ACC112 (cell line): ENCODE results near the gene FZD7.

Experiments
- H2AFZ ChIP-seq: fragments of 200-600 bp; sonication (generic); one replicate; pipeline ENCODE4 v1.6.0; 2017; ENCODE audit warnings: antibody characterized with exemption, low read length; ENCODE audit not compliant: unreplicated experiment
- H3K27ac ChIP-seq: fragments of 200-600 bp; sonication (generic); 2 replicates; pipeline ENCODE4 v1.5.1; 2014; ENCODE audit warnings: low read depth, mild to moderate bottlenecking, antibody characterized with exemption, low read length, moderate library complexity
- H3K27me3 ChIP-seq: fragments of 200-600 bp; sonication (generic); 2 replicates; pipeline ENCODE4 v1.6.1; 2014; ENCODE audit warnings: mild to moderate bottlenecking, antibody characterized with exemption, low read length, moderate library complexity, mixed read lengths; ENCODE audit not compliant: insufficient read depth
- H3K36me3 ChIP-seq: fragments of 200-600 bp; sonication (generic); 2 replicates; pipeline ENCODE4 v1.6.1; 2016; ENCODE audit warnings: mild to moderate bottlenecking, antibody characterized with exemption, low read length, moderate library complexity, mixed read lengths; ENCODE audit not compliant: insufficient read depth
- H3K4me1 ChIP-seq: fragments of 200-600 bp; sonication (generic); one replicate; pipeline ENCODE4 v1.6.1; 2016; ENCODE audit warnings: low read length, mixed read lengths; ENCODE audit not compliant: insufficient read depth, unreplicated experiment, control insufficient read depth
- H3K4me3 ChIP-seq: fragments of 200-600 bp; sonication (generic); 2 replicates; pipeline ENCODE4 v1.5.1; 2014; ENCODE audit warnings: mild to moderate bottlenecking, low read depth, low read length
- H3K79me2 ChIP-seq: fragments of 200-600 bp; sonication (generic); one replicate; pipeline ENCODE4 v1.6.0; 2016; ENCODE audit warnings: low read length; ENCODE audit not compliant: control insufficient read depth, unreplicated experiment, insufficient read depth

Gene FZD7

GRCh38 chr2:202050652-202051051 lies 17.0 kb downstream of the FZD7 start:
- no peaks in the 10 kb centered on the region for H3K79me2 ChIP-seq
- no peak overlapping the region for H2AFZ ChIP-seq
- H3K4me1 ChIP-seq, result no peaks in the 10 kb centered on the region
- no peaks in the 10 kb centered on the region for H3K36me3 ChIP-seq
- no peak overlapping the region for H3K4me3 ChIP-seq
- H3K27me3 ChIP-seq, result peaks cover 45% of the 10 kb centered on the region
- H3K27ac ChIP-seq, result no peak overlapping the region

GRCh38 chr2:202051499-202052161 lies 18.0 kb downstream of the FZD7 start:
- no peak overlapping the region for H3K4me3 ChIP-seq
- no peaks in the 10 kb centered on the region for H3K79me2 ChIP-seq
- H3K27me3 ChIP-seq, result peaks cover 52% of the 10 kb centered on the region
- no peaks in the 10 kb centered on the region for H3K4me1 ChIP-seq
- no peaks in the 10 kb centered on the region for H3K36me3 ChIP-seq
- H2AFZ ChIP-seq, result no peak overlapping the region
- H3K27ac ChIP-seq, result no peak overlapping the region

- Histone ChIP-seq H3K4me1 (no peaks in the 10 kb centered on the region), H3K79me2 (no peaks in the 10 kb centered on the region), H3K4me3 (no peak overlapping the region), H2AFZ (no peak overlapping the region), H3K36me3 (no peaks in the 10 kb centered on the region), H3K27me3 (peaks cover 57% of the 10 kb centered on the region), H3K27ac (no peak overlapping the region)
These were observed 18.6 kb downstream of the FZD7 start for GRCh38 chr2:202052235-202052634.

- no peak overlapping the region for H2AFZ ChIP-seq
- no peaks in the 10 kb centered on the region for H3K4me1 ChIP-seq
- no peaks in the 10 kb centered on the region for H3K36me3 ChIP-seq
- H3K27me3 ChIP-seq, result peaks cover 76% of the 10 kb centered on the region
- H3K27ac ChIP-seq, result no peak overlapping the region
- no peaks in the 10 kb centered on the region for H3K79me2 ChIP-seq
- no peak overlapping the region for H3K4me3 ChIP-seq
These were observed 21.0 kb downstream of the FZD7 start for GRCh38 chr2:202054679-202055078.

- H3K27ac ChIP-seq, result no peak overlapping the region
- no peaks in the 10 kb centered on the region for H3K36me3 ChIP-seq
- no peak overlapping the region for H3K4me3 ChIP-seq
- H2AFZ ChIP-seq, result no peak overlapping the region
- H3K27me3 ChIP-seq, result peaks cover 69% of the 10 kb centered on the region
- no peaks in the 10 kb centered on the region for H3K79me2 ChIP-seq
- no peaks in the 10 kb centered on the region for H3K4me1 ChIP-seq
These were observed 23.0 kb downstream of the FZD7 start for GRCh38 chr2:202056611-202057010.

GRCh38 chr2:202060218-202060617 lies 26.6 kb downstream of the FZD7 start:
- Histone ChIP-seq H3K4me1 (peaks cover 11% of the 10 kb centered on the region), H2AFZ (no peak overlapping the region), H3K36me3 (no peaks in the 10 kb centered on the region), H3K79me2 (no peaks in the 10 kb centered on the region), H3K4me3 (no peak overlapping the region), H3K27ac (no peak overlapping the region), H3K27me3 (peaks cover 38% of the 10 kb centered on the region)

- Histone ChIP-seq H3K27me3 (peaks cover 24% of the 10 kb centered on the region), H3K36me3 (no peaks in the 10 kb centered on the region), H3K79me2 (no peaks in the 10 kb centered on the region), H3K27ac (no peak overlapping the region), H2AFZ (no peak overlapping the region), H3K4me3 (no peak overlapping the region), H3K4me1 (peaks cover 11% of the 10 kb centered on the region)
These were observed 28.0 kb downstream of the FZD7 start for GRCh38 chr2:202061695-202062094.

GRCh38 chr2:202064171-202064880 lies 30.7 kb downstream of the FZD7 start:
- peaks cover 11% of the 10 kb centered on the region for H3K4me1 ChIP-seq
- H3K4me3 ChIP-seq, result no peak overlapping the region
- H3K36me3 ChIP-seq, result no peaks in the 10 kb centered on the region
- no peaks in the 10 kb centered on the region for H3K79me2 ChIP-seq
- peak overlapping the region; percentile 41 for H2AFZ ChIP-seq
- peak overlapping the region; percentile 17 for H3K27ac ChIP-seq
- no peaks in the 10 kb centered on the region for H3K27me3 ChIP-seq

GRCh38 chr2:202064881-202065230 lies 31.2 kb downstream of the FZD7 start:
- Histone ChIP-seq H2AFZ (no peak overlapping the region), H3K79me2 (no peaks in the 10 kb centered on the region), H3K36me3 (no peaks in the 10 kb centered on the region), H3K4me3 (no peak overlapping the region), H3K27ac (no peak overlapping the region), H3K27me3 (no peaks in the 10 kb centered on the region), H3K4me1 (peaks cover 11% of the 10 kb centered on the region)

GRCh38 chr2:202065876-202066275 lies 32.2 kb downstream of the FZD7 start:
- no peak overlapping the region for H3K4me3 ChIP-seq
- H3K27ac ChIP-seq, result no peak overlapping the region
- H3K27me3 ChIP-seq, result no peaks in the 10 kb centered on the region
- peaks cover 11% of the 10 kb centered on the region for H3K4me1 ChIP-seq
- no peaks in the 10 kb centered on the region for H3K79me2 ChIP-seq
- no peaks in the 10 kb centered on the region for H3K36me3 ChIP-seq
- H2AFZ ChIP-seq, result no peak overlapping the region

GRCh38 chr2:202066875-202067274 lies 33.2 kb downstream of the FZD7 start:
- Histone ChIP-seq H3K4me1 (peaks cover 11% of the 10 kb centered on the region), H3K4me3 (no peak overlapping the region), H3K27me3 (no peaks in the 10 kb centered on the region), H3K27ac (no peak overlapping the region), H2AFZ (no peak overlapping the region), H3K79me2 (no peaks in the 10 kb centered on the region), H3K36me3 (no peaks in the 10 kb centered on the region)
